GM23338 (cell line): ENCODE data around the gene YIPF1. TPM values are rescaled to one million over a fixed set of nuclear protein-coding genes. Genes with fewer than 3 reads are reported as not detected.

Experiments
- ATAC-seq: fragments of 200-7000 bp; cut with Tn5 transposase; 3 replicates; pipeline ENCODE4 v1.9.1; 2020
- DNase-seq: peaks from one replicate; pipeline ENCODE4 v3.0.0-alpha.2; 2015; ENCODE audit warnings: low spot score
- H2AFZ ChIP-seq: fragments of 200-600 bp; sonication (generic); 2 replicates; pipeline ENCODE4 v1.8.0; 2016; ENCODE audit warnings: antibody characterized with exemption, mild to moderate bottlenecking, moderate library complexity
- H3F3A ChIP-seq: fragments of 200-600 bp; sonication (generic); replicated peaks from 2 replicates; pipeline ENCODE4 v1.8.0; 2017; ENCODE audit warnings: antibody characterized with exemption, mixed run types, low read depth
- H3K27ac ChIP-seq: fragments of 200-600 bp; sonication (generic); 2 replicates; pipeline ENCODE4 v1.6.1; 2016; ENCODE audit warnings: low read depth
- H3K27me3 ChIP-seq: fragments of 200-600 bp; sonication (generic); 2 replicates; pipeline ENCODE4 v1.8.0; 2016; ENCODE audit warnings: mild to moderate bottlenecking, mixed run types, moderate library complexity; ENCODE audit not compliant: insufficient read depth
- H3K36me3 ChIP-seq: fragments of 200-600 bp; sonication (generic); 2 replicates; pipeline ENCODE4 v1.8.0; 2016; ENCODE audit warnings: mild to moderate bottlenecking; ENCODE audit not compliant: insufficient read depth
- H3K4me1 ChIP-seq: fragments of 200-600 bp; sonication (generic); 2 replicates; pipeline ENCODE4 v1.8.0; 2016; ENCODE audit warnings: mild to moderate bottlenecking, moderate library complexity; ENCODE audit not compliant: insufficient read depth
- H3K4me2 ChIP-seq: fragments of 200-600 bp; sonication (generic); 2 replicates; pipeline ENCODE4 v1.7.1; 2017; ENCODE audit warnings: mixed run types
- H3K4me3 ChIP-seq: fragments of 200-600 bp; sonication (generic); 2 replicates; pipeline ENCODE4 v1.6.1; 2016; ENCODE audit warnings: mixed run types
- H3K79me2 ChIP-seq: fragments of 200-600 bp; sonication (generic); replicated peaks from 2 replicates; pipeline ENCODE4 v1.8.0; 2017; ENCODE audit warnings: mild to moderate bottlenecking; ENCODE audit not compliant: insufficient read depth
- H3K9me2 ChIP-seq: fragments of 200-600 bp; sonication (generic); 2 replicates; pipeline ENCODE4 v1.8.0; 2017; ENCODE audit not compliant: insufficient read depth
- H4K20me1 ChIP-seq: fragments of 200-600 bp; sonication (generic); replicated peaks from 2 replicates; pipeline ENCODE4 v1.8.0; 2017; ENCODE audit warnings: mild to moderate bottlenecking; ENCODE audit not compliant: insufficient read depth
- H3K27ac Mint-ChIP-seq: 2 replicates; pipeline ENCODE4 v1.8.0; 2020; ENCODE audit warnings: inconsistent platforms, mild to moderate bottlenecking, moderate library complexity, mixed read lengths
- H3K27me3 Mint-ChIP-seq: 3 replicates; pipeline ENCODE4 v1.8.0; 2022; ENCODE audit warnings: low read depth, mild to moderate bottlenecking, moderate library complexity, mixed read lengths, inconsistent platforms; ENCODE audit not compliant: insufficient read depth, poor library complexity
- H3K36me3 Mint-ChIP-seq: 3 replicates; pipeline ENCODE4 v1.8.0; 2021; ENCODE audit warnings: low read depth, mild to moderate bottlenecking, inconsistent platforms, moderate library complexity, mixed read lengths
- H3K4me1 Mint-ChIP-seq: 3 replicates; pipeline ENCODE4 v1.8.0; 2020; ENCODE audit warnings: mild to moderate bottlenecking, inconsistent platforms, mixed read lengths
- H3K4me3 Mint-ChIP-seq: 3 replicates; pipeline ENCODE4 v1.8.0; 2021; ENCODE audit warnings: moderate library complexity, mild to moderate bottlenecking, inconsistent platforms, mixed read lengths
- H3K9me3 Mint-ChIP-seq: 3 replicates; pipeline ENCODE4 v1.8.0; 2020; ENCODE audit warnings: moderate library complexity, mild to moderate bottlenecking, inconsistent platforms, mixed read lengths
- CREB1 ChIP-seq: fragments of 250-450 bp; sonication (Bioruptor Pico); IDR thresholded peaks from 2 replicates; pipeline ENCODE4 v1.5.0; 2020; ENCODE audit warnings: low read depth, mild to moderate bottlenecking, moderate library complexity
- EZH2 ChIP-seq: fragments of 200-600 bp; sonication (generic); IDR thresholded peaks from one replicate; pipeline ENCODE4 v1.8.0; 2017; ENCODE audit warnings: antibody characterized with exemption, mild to moderate bottlenecking, low read depth; ENCODE audit not compliant: unreplicated experiment
- EZH2phosphoT487 ChIP-seq: fragments of 200-600 bp; sonication (generic); IDR thresholded peaks from one replicate; pipeline ENCODE4 v1.8.1; 2018; ENCODE audit warnings: antibody characterized with exemption; ENCODE audit not compliant: unreplicated experiment
- JUNB ChIP-seq: IDR thresholded peaks from one replicate; pipeline ENCODE4 v1.6.1; 2016; ENCODE audit warnings: antibody characterized with exemption; ENCODE audit not compliant: unreplicated experiment
- POLR2AphosphoS5 ChIP-seq: IDR thresholded peaks from 2 replicates; pipeline ENCODE4 v1.6.1; 2016; ENCODE audit warnings: antibody characterized with exemption, low read depth
- polyA plus RNA-seq: library from polyadenylated mRNA; unstranded; fragments of >200 nt; fragmentation: Nextera tagmentation; extraction: Ambion mirVana; gene quantifications from 2 replicates; pipeline ENCODE4 v1.2.1, GENCODE V29; 2016
- total RNA-seq: library from RNA; depleted of rRNA; stranded (reverse); fragments of >200 nt; shearing (Covaris generic); gene quantifications from 2 replicates; pipeline ENCODE4 v1.2.3, GENCODE V29; 2014
- TF ChIP-seq, protein P1 (sequence below), 2 experiments: fragments of 200-600 bp in 1 of 2; sonication (generic) in 1 of 2; conservative IDR thresholded peaks; 2 replicates each; pipeline versions ENCODE4 v1.5.1 to v1.6.1; 2016 to 2017; ENCODE audit warnings: antibody characterized with exemption in 2 of 2, low read depth in 2 of 2, mild to moderate bottlenecking in 2 of 2, moderate library complexity in 1 of 2
- TF ChIP-seq, protein P2 (sequence below): fragments of 250-450 bp; sonication (Bioruptor Pico); IDR thresholded peaks from 2 replicates; pipeline ENCODE4 v1.5.0; 2020; ENCODE audit warnings: mild to moderate bottlenecking, moderate library complexity
- TF ChIP-seq, protein P3 (sequence below): IDR thresholded peaks from one replicate; pipeline ENCODE4 v1.6.1; 2018; ENCODE audit warnings: antibody characterized with exemption; ENCODE audit not compliant: unreplicated experiment
- TF ChIP-seq, protein P4 (sequence below): IDR thresholded peaks from 2 replicates; pipeline ENCODE4 v1.6.1; 2016; ENCODE audit warnings: antibody characterized with exemption

YIPF1 gene
- total and polyA plus RNA-seq, 2 experiments from 2014 or later, result 14.1 to 24.0 TPM

DNA sequence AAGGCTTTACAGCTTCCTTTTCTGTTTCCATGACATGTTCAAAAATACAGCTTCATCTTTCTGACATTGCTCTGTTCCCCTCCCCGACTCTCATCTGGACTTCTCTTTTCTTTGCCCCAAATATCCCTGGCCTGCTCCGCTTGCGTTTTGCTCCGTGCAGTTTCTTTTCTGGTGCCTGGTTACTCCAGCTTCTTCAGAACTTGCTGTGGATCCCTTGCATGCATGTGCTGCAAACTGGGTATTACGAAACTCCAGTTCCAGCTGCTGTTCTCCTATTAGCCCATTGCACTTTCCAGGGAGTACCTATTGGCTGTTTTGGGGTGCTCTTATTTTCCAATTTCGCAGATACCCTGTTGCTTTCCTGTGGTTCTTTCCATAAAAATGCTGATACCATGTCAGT lies 41.6 kb downstream of the YIPF1 start:
- no peaks in the 10 kb centered on the region for H3K27me3 ChIP-seq
- Mint-ChIP-seq H3K36me3 (peaks cover 13% of the 10 kb centered on the region), H3K9me3 (no peaks in the 10 kb centered on the region; the same call in 2 of the 3 replicates), H3K4me1 (no peaks in the 10 kb centered on the region), H3K27ac (no peak overlapping the region), H3K27me3 (no peaks in the 10 kb centered on the region), H3K4me3 (no peak overlapping the region)
- ATAC-seq, result no peak
- no peak overlapping the region for H3K4me2 ChIP-seq
- H3K4me3 ChIP-seq, result no peak overlapping the region
- no peaks in the 10 kb centered on the region for H3K36me3 ChIP-seq
- H3K4me1 ChIP-seq, result no peaks in the 10 kb centered on the region
- no peaks in the 10 kb centered on the region; the same call in 1 of the 2 replicates for H4K20me1 ChIP-seq
- H2AFZ ChIP-seq, result no peak overlapping the region
- no peak for DNase-seq
- H3K9me2 ChIP-seq, result no peaks in the 10 kb centered on the region
- no peaks in the 10 kb centered on the region for H3F3A ChIP-seq
- no peak for TF ChIP-seq EZH2phosphoT487
- no peak for TF ChIP-seq POLR2AphosphoS5
- no peak for TF ChIP-seq EZH2
- no peaks in the 10 kb centered on the region for H3K79me2 ChIP-seq
- H3K27ac ChIP-seq, result no peak overlapping the region

DNA sequence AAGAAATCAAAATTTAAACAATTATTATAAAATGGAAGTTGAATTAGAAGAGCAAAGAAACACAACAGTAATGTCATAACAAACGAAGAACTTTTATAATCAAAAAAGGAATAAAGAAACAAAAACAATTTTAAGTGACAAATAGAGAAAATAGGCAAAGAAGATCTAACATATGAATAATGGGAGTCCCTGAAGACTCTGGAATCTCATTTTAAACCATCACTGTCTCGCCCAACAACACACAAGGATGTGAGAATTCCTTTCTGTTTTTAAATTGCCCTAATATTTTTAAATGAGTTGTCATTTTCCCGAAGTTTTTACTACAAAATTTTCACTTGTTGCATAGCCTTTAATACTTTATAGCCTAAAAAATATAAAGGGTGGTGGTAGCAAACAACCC lies 47.2 kb downstream of the YIPF1 start:
- H4K20me1 ChIP-seq, result no peaks in the 10 kb centered on the region
- H3K4me1 Mint-ChIP-seq, result no peaks in the 10 kb centered on the region
- H3F3A ChIP-seq, result no peaks in the 10 kb centered on the region
- no peak overlapping the region for H3K27ac ChIP-seq
- no peak overlapping the region for H3K4me2 ChIP-seq
- H3K4me1 ChIP-seq, result no peaks in the 10 kb centered on the region
- no peaks in the 10 kb centered on the region; the same call in 2 of the 3 replicates for H3K36me3 Mint-ChIP-seq
- no peak overlapping the region for H3K4me3 Mint-ChIP-seq
- no peak for ATAC-seq
- H3K9me3 Mint-ChIP-seq, result peaks cover 18% of the 10 kb centered on the region
- no peaks in the 10 kb centered on the region for H3K9me2 ChIP-seq
- no peaks in the 10 kb centered on the region for H3K27me3 Mint-ChIP-seq
- H3K27me3 ChIP-seq, result no peaks in the 10 kb centered on the region
- H3K36me3 ChIP-seq, result no peaks in the 10 kb centered on the region
- H3K4me3 ChIP-seq, result no peak overlapping the region
- no peak overlapping the region for H2AFZ ChIP-seq
- no peak overlapping the region for H3K27ac Mint-ChIP-seq
- H3K79me2 ChIP-seq, result peaks cover 6% of the 10 kb centered on the region
- DNase-seq, result no peak
- no peak for TF ChIP-seq EZH2
- no peak for TF ChIP-seq JUNB
- no peak for TF ChIP-seq POLR2AphosphoS5
- TF ChIP-seq, protein P1, sequence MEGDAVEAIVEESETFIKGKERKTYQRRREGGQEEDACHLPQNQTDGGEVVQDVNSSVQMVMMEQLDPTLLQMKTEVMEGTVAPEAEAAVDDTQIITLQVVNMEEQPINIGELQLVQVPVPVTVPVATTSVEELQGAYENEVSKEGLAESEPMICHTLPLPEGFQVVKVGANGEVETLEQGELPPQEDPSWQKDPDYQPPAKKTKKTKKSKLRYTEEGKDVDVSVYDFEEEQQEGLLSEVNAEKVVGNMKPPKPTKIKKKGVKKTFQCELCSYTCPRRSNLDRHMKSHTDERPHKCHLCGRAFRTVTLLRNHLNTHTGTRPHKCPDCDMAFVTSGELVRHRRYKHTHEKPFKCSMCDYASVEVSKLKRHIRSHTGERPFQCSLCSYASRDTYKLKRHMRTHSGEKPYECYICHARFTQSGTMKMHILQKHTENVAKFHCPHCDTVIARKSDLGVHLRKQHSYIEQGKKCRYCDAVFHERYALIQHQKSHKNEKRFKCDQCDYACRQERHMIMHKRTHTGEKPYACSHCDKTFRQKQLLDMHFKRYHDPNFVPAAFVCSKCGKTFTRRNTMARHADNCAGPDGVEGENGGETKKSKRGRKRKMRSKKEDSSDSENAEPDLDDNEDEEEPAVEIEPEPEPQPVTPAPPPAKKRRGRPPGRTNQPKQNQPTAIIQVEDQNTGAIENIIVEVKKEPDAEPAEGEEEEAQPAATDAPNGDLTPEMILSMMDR (conservative IDR thresholded peaks at IDR 0.05; ENCODE audit: low read depth in 2 of 2), result no peak
- TF ChIP-seq CREB1 (CRISPR knock-in tag), result no peak
- TF ChIP-seq, protein P2, sequence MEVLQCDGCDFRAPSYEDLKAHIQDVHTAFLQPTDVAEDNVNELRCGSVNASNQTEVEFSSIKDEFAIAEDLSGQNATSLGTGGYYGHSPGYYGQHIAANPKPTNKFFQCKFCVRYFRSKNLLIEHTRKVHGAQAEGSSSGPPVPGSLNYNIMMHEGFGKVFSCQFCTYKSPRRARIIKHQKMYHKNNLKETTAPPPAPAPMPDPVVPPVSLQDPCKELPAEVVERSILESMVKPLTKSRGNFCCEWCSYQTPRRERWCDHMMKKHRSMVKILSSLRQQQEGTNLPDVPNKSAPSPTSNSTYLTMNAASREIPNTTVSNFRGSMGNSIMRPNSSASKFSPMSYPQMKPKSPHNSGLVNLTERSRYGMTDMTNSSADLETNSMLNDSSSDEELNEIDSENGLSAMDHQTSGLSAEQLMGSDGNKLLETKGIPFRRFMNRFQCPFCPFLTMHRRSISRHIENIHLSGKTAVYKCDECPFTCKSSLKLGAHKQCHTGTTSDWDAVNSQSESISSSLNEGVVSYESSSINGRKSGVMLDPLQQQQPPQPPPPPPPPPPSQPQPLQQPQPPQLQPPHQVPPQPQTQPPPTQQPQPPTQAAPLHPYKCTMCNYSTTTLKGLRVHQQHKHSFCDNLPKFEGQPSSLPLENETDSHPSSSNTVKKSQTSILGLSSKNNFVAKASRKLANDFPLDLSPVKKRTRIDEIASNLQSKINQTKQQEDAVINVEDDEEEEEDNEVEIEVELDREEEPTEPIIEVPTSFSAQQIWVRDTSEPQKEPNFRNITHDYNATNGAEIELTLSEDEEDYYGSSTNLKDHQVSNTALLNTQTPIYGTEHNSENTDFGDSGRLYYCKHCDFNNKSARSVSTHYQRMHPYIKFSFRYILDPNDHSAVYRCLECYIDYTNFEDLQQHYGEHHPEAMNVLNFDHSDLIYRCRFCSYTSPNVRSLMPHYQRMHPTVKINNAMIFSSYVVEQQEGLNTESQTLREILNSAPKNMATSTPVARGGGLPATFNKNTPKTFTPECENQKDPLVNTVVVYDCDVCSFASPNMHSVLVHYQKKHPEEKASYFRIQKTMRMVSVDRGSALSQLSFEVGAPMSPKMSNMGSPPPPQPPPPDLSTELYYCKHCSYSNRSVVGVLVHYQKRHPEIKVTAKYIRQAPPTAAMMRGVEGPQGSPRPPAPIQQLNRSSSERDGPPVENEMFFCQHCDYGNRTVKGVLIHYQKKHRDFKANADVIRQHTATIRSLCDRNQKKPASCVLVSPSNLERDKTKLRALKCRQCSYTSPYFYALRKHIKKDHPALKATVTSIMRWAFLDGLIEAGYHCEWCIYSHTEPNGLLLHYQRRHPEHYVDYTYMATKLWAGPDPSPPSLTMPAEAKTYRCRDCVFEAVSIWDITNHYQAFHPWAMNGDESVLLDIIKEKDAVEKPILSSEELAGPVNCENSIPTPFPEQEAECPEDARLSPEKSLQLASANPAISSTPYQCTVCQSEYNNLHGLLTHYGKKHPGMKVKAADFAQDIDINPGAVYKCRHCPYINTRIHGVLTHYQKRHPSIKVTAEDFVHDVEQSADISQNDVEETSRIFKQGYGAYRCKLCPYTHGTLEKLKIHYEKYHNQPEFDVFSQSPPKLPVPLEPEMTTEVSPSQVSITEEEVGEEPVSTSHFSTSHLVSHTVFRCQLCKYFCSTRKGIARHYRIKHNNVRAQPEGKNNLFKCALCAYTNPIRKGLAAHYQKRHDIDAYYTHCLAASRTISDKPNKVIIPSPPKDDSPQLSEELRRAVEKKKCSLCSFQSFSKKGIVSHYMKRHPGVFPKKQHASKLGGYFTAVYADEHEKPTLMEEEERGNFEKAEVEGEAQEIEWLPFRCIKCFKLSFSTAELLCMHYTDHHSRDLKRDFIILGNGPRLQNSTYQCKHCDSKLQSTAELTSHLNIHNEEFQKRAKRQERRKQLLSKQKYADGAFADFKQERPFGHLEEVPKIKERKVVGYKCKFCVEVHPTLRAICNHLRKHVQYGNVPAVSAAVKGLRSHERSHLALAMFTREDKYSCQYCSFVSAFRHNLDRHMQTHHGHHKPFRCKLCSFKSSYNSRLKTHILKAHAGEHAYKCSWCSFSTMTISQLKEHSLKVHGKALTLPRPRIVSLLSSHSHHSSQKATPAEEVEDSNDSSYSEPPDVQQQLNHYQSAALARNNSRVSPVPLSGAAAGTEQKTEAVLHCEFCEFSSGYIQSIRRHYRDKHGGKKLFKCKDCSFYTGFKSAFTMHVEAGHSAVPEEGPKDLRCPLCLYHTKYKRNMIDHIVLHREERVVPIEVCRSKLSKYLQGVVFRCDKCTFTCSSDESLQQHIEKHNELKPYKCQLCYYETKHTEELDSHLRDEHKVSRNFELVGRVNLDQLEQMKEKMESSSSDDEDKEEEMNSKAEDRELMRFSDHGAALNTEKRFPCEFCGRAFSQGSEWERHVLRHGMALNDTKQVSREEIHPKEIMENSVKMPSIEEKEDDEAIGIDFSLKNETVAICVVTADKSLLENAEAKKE, result no peak
- TF ChIP-seq, protein P3, sequence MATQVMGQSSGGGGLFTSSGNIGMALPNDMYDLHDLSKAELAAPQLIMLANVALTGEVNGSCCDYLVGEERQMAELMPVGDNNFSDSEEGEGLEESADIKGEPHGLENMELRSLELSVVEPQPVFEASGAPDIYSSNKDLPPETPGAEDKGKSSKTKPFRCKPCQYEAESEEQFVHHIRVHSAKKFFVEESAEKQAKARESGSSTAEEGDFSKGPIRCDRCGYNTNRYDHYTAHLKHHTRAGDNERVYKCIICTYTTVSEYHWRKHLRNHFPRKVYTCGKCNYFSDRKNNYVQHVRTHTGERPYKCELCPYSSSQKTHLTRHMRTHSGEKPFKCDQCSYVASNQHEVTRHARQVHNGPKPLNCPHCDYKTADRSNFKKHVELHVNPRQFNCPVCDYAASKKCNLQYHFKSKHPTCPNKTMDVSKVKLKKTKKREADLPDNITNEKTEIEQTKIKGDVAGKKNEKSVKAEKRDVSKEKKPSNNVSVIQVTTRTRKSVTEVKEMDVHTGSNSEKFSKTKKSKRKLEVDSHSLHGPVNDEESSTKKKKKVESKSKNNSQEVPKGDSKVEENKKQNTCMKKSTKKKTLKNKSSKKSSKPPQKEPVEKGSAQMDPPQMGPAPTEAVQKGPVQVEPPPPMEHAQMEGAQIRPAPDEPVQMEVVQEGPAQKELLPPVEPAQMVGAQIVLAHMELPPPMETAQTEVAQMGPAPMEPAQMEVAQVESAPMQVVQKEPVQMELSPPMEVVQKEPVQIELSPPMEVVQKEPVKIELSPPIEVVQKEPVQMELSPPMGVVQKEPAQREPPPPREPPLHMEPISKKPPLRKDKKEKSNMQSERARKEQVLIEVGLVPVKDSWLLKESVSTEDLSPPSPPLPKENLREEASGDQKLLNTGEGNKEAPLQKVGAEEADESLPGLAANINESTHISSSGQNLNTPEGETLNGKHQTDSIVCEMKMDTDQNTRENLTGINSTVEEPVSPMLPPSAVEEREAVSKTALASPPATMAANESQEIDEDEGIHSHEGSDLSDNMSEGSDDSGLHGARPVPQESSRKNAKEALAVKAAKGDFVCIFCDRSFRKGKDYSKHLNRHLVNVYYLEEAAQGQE, result no peak
- TF ChIP-seq, protein P4, sequence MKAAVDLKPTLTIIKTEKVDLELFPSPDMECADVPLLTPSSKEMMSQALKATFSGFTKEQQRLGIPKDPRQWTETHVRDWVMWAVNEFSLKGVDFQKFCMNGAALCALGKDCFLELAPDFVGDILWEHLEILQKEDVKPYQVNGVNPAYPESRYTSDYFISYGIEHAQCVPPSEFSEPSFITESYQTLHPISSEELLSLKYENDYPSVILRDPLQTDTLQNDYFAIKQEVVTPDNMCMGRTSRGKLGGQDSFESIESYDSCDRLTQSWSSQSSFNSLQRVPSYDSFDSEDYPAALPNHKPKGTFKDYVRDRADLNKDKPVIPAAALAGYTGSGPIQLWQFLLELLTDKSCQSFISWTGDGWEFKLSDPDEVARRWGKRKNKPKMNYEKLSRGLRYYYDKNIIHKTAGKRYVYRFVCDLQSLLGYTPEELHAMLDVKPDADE, result no peak
